Brain pericyte (primary cell): Measurements from ENCODE around the gene TMTC2.

Experiments
- DNase-seq: peaks from one replicate; pipeline ENCODE4 v3.0.0-alpha.2; 2012; ENCODE audit warnings: low read depth, low spot score

TMTC2 gene

GRCh38 chr12:83130178-83130577 is 443.5 kb downstream of the TMTC2 start:
- DNase-seq: no peak

GRCh38 chr12:83132360-83132759 is 445.7 kb downstream of the TMTC2 start:
- DNase-seq: no peak

- DNase-seq: no peak
Observed at GRCh38 chr12:83136411-83136810, 449.7 kb downstream of the TMTC2 start.

- no peak for DNase-seq
Observed at GRCh38 chr12:83140135-83140534, 453.4 kb downstream of the TMTC2 start.

- DNase-seq: no peak
Observed at GRCh38 chr12:83141460-83141994, 454.8 kb downstream of the TMTC2 start.

- no peak for DNase-seq
Observed at GRCh38 chr12:83142914-83143313, 456.2 kb downstream of the TMTC2 start.

- DNase-seq: no peak
Observed at GRCh38 chr12:83143950-83144349, 457.2 kb downstream of the TMTC2 start.

- DNase-seq: no peak
Observed at GRCh38 chr12:83145325-83145840, 458.7 kb downstream of the TMTC2 start.

- no peak for DNase-seq
Observed at GRCh38 chr12:83147341-83147740, 460.6 kb downstream of the TMTC2 start.

GRCh38 chr12:83149987-83150386 is 463.3 kb downstream of the TMTC2 start:
- DNase-seq: no peak

GRCh38 chr12:83150465-83151189 is 463.9 kb downstream of the TMTC2 start:
- no peak for DNase-seq

- no peak for DNase-seq
Observed at GRCh38 chr12:83153177-83153576, 466.5 kb downstream of the TMTC2 start.

- DNase-seq: no peak
Observed at GRCh38 chr12:83156815-83157214, 470.1 kb downstream of the TMTC2 start.

- DNase-seq: no peak
Observed at GRCh38 chr12:83157604-83158003, 470.9 kb downstream of the TMTC2 start.

- DNase-seq: no peak
Observed at GRCh38 chr12:83158613-83159207, 472.0 kb downstream of the TMTC2 start.

GRCh38 chr12:83161456-83161855 is 474.8 kb downstream of the TMTC2 start:
- no peak for DNase-seq

GRCh38 chr12:83168751-83169150 is 482.0 kb downstream of the TMTC2 start:
- DNase-seq: no peak

- no peak for DNase-seq
Observed at GRCh38 chr12:83172441-83172840, 485.7 kb downstream of the TMTC2 start.

GRCh38 chr12:83172866-83173649 is 486.4 kb downstream of the TMTC2 start:
- no peak for DNase-seq

- no peak for DNase-seq
Observed at GRCh38 chr12:83179999-83180398, 493.3 kb downstream of the TMTC2 start.

GRCh38 chr12:83181074-83181473 is 494.4 kb downstream of the TMTC2 start:
- no peak for DNase-seq

- no peak for DNase-seq
Observed at GRCh38 chr12:83183132-83183531, 496.4 kb downstream of the TMTC2 start.
